Measurements from ENCODE around the gene CGA.

CGA gene

GRCh38 chr6:87099472-87099871 lies 4.6 kb upstream of the CGA start:
- H3K4me3 ChIP-seq (ENCODE audit: low read depth, low read length): no peak overlapping the region
- no peaks in the 10 kb centered on the region for H3K9me3 ChIP-seq (ENCODE audit: control insufficient read depth, insufficient read depth, low read depth, low read length)
- H3K36me3 ChIP-seq (ENCODE audit: control insufficient read depth in 2 of 2, insufficient read depth in 1 of 2, low read length in 2 of 2): no peaks in the 10 kb centered on the region
- CTCF ChIA-PET: interaction anchor here (0.7 to 1.1 kb wide), 2 partner anchors 21 to 506 kb away, joined by 3 to 6 read pairs; no protein-coding TSS in a partner anchor
- POLR2A ChIA-PET: no interaction called here
- TF ChIP-seq YY1 (tag by site-specific recombination; IDR thresholded peaks at IDR 0.05) (no peak), ZNF266 (tag by site-specific recombination; IDR thresholded peaks at IDR 0.05; ENCODE audit: low read depth) (no peak)
- no peaks in the 10 kb centered on the region for H3K4me1 ChIP-seq (ENCODE audit: control insufficient read depth, insufficient read depth, low read length)
- H3K27ac ChIP-seq (ENCODE audit: extremely low read depth, low read depth, low read length): no peak overlapping the region

GRCh38 chr6:87094576-87094975 lies 330 bp downstream of the CGA start:
- Histone ChIP-seq H3K4me1 (ENCODE audit: control insufficient read depth, insufficient read depth, low read length) (no peaks in the 10 kb centered on the region), H3K27ac (ENCODE audit: extremely low read depth, low read depth, low read length) (no peak overlapping the region), H3K36me3 (ENCODE audit: control insufficient read depth in 2 of 2, insufficient read depth in 1 of 2, low read length in 2 of 2) (no peaks in the 10 kb centered on the region), H3K4me3 (ENCODE audit: low read depth, low read length) (no peak overlapping the region), H3K9me3 (ENCODE audit: control insufficient read depth, insufficient read depth, low read depth, low read length) (no peaks in the 10 kb centered on the region)
- POLR2A ChIA-PET: no interaction called here
- TF ChIP-seq OSR2 (tag by site-specific recombination; IDR thresholded peaks at IDR 0.05) (0 out of 2 replicates have a peak, but pooled peaks have one; percentile 31), GLIS1 (tag by site-specific recombination; IDR thresholded peaks at IDR 0.05) (peak; percentile 54)
- TF ChIP-seq, protein P1, sequence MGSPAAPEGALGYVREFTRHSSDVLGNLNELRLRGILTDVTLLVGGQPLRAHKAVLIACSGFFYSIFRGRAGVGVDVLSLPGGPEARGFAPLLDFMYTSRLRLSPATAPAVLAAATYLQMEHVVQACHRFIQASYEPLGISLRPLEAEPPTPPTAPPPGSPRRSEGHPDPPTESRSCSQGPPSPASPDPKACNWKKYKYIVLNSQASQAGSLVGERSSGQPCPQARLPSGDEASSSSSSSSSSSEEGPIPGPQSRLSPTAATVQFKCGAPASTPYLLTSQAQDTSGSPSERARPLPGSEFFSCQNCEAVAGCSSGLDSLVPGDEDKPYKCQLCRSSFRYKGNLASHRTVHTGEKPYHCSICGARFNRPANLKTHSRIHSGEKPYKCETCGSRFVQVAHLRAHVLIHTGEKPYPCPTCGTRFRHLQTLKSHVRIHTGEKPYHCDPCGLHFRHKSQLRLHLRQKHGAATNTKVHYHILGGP (tag by site-specific recombination; IDR thresholded peaks at IDR 0.05): no peak
- CTCF ChIA-PET: interaction anchor here (0.7 to 6.3 kb wide), 5 partner anchors 9 to 1880 kb away, joined by 3 to 55 read pairs (median 3); no protein-coding TSS in a partner anchor

DNA sequence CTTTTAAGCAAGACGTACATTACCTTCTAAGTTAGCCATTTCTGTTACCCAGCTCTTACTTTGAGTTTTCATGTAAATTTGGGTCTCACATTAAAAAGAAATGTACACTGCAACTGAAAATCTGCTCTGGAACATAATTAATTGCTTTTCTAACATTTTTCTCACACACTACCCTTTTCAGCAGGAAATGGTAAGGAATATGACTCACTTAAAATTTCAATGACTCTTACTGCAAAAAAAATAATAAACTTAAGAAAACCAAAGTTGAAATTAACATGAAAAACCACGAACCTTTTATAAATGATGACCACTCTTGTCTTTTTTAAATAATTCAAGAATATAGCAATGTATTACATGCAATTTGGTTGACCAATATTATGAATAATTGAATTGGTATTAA lies 1.3 kb downstream of the CGA start:
- Histone ChIP-seq H3K27ac (ENCODE audit: extremely low read depth, low read depth, low read length) (no peak overlapping the region), H3K9me3 (ENCODE audit: control insufficient read depth, insufficient read depth, low read depth, low read length) (no peaks in the 10 kb centered on the region), H3K4me1 (ENCODE audit: control insufficient read depth, insufficient read depth, low read length) (no peaks in the 10 kb centered on the region), H3K4me3 (ENCODE audit: low read depth, low read length) (no peak overlapping the region), H3K36me3 (ENCODE audit: control insufficient read depth in 2 of 2, insufficient read depth in 1 of 2, low read length in 2 of 2) (no peaks in the 10 kb centered on the region)
- ChIA-PET CTCF (interaction anchor here (0.7 to 6.3 kb wide), 3 partner anchors 10 to 27 kb away, joined by 3 to 55 read pairs (median 4); no protein-coding TSS in a partner anchor), POLR2A (no interaction called here)
- TF ChIP-seq ZSCAN30 (tag by site-specific recombination; IDR thresholded peaks at IDR 0.05): no peak
- TF ChIP-seq ZNF114 (tag by site-specific recombination; IDR thresholded peaks at IDR 0.05): no peak
- TF ChIP-seq, protein P2, sequence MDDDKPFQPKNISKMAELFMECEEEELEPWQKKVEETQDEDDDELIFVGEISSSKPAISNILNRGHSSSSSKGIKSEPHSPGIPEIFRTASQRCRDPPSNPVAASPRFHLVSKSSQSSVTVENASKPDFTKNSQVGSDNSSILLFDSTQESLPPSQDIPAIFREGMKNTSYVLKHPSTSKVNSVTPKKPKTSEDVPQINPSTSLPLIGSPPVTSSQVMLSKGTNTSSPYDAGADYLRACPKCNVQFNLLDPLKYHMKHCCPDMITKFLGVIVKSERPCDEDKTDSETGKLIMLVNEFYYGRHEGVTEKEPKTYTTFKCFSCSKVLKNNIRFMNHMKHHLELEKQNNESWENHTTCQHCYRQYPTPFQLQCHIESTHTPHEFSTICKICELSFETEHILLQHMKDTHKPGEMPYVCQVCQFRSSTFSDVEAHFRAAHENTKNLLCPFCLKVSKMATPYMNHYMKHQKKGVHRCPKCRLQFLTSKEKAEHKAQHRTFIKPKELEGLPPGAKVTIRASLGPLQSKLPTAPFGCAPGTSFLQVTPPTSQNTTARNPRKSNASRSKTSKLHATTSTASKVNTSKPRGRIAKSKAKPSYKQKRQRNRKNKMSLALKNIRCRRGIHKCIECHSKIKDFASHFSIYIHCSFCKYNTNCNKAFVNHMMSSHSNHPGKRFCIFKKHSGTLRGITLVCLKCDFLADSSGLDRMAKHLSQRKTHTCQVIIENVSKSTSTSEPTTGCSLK (tag by site-specific recombination; IDR thresholded peaks at IDR 0.05): no peak
- no peak for TF ChIP-seq ZNF211 (tag by site-specific recombination; IDR thresholded peaks at IDR 0.05; ENCODE audit: low read depth)
- TF ChIP-seq PRDM6 (tag by site-specific recombination; IDR thresholded peaks at IDR 0.05): no peak
- no peak for TF ChIP-seq ZNF416 (tag by site-specific recombination; IDR thresholded peaks at IDR 0.05)
- TF ChIP-seq ZNF311 (tag by site-specific recombination; IDR thresholded peaks at IDR 0.05; ENCODE audit: borderline replicate concordance): no peak
- no peak for TF ChIP-seq SCRT2 (tag by site-specific recombination; IDR thresholded peaks at IDR 0.05)
- TF ChIP-seq ZNF677 (tag by site-specific recombination; IDR thresholded peaks at IDR 0.05): no peak
- no peak for TF ChIP-seq ZSCAN5A (tag by site-specific recombination; IDR thresholded peaks at IDR 0.05)
- no peak for TF ChIP-seq ZNF501 (tag by site-specific recombination; IDR thresholded peaks at IDR 0.05)
- no peak for TF ChIP-seq ZNF366 (tag by site-specific recombination; conservative IDR thresholded peaks at IDR 0.05)
- no peak for TF ChIP-seq ZNF707 (tag by site-specific recombination; IDR thresholded peaks at IDR 0.05)
- TF ChIP-seq, protein P3, sequence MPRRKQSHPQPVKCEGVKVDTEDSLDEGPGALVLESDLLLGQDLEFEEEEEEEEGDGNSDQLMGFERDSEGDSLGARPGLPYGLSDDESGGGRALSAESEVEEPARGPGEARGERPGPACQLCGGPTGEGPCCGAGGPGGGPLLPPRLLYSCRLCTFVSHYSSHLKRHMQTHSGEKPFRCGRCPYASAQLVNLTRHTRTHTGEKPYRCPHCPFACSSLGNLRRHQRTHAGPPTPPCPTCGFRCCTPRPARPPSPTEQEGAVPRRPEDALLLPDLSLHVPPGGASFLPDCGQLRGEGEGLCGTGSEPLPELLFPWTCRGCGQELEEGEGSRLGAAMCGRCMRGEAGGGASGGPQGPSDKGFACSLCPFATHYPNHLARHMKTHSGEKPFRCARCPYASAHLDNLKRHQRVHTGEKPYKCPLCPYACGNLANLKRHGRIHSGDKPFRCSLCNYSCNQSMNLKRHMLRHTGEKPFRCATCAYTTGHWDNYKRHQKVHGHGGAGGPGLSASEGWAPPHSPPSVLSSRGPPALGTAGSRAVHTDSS (tag by site-specific recombination; IDR thresholded peaks at IDR 0.05): no peak
- TF ChIP-seq ZNF121 (tag by site-specific recombination; IDR thresholded peaks at IDR 0.05): no peak
